Upper lobe of left lung (tissue), 4 donors: ENCODE measurements around the gene VHLL.

ENCODE experiments used
- CTCF ChIP-seq, 6 experiments: fragments of 450-650 bp in 4 of 6; fragments of 200-600 bp in 2 of 6; sonication (generic) in 2 of 6; IDR thresholded peaks; one replicate each; pipeline ENCODE4 v1.5.1; 2016 to 2019; ENCODE audit warnings: antibody characterized with exemption in 6 of 6
- EP300 ChIP-seq, 4 donors: sonication (generic); formaldehyde crosslinking; IDR thresholded peaks; one replicate each; pipeline ENCODE4 v1.5.1; 2017; ENCODE audit warnings: antibody characterized with exemption in 4 of 4, control low read depth in 2 of 4
- POLR2A ChIP-seq, 4 donors: fragments of 450-650 bp; IDR thresholded peaks; one replicate each; pipeline ENCODE4 v1.5.1; 2016 to 2017; ENCODE audit warnings: antibody characterized with exemption in 4 of 4, mild to moderate bottlenecking in 2 of 4
- POLR2AphosphoS5 ChIP-seq, 2 donors: sonication (generic); formaldehyde crosslinking; IDR thresholded peaks; one replicate each; pipeline ENCODE4 v1.5.1; 2017; ENCODE audit warnings: antibody characterized with exemption in 2 of 2

DNA sequence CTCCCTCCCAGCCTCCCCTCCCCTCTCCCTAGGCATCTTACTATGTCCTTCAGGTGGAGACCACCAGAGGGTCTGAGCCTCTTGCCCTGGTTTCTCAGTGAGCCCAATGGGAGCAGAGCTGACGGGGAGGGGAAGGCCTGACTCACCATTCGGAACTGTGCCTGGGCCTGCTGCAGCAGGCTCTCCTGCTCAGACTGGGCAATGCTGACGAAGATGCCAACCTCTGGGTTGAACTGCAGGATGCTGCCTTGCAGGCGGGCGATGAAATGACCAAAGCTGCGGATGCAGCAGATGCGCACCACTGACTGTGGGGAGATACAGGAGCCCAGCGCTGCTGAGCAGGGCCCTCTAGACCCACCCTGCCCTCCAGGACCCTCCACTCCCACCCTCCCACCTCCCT, 40.2 kb downstream of the VHLL start:
- TF ChIP-seq CTCF (IDR thresholded peaks at IDR 0.05) (no peak), POLR2A (IDR thresholded peaks at IDR 0.05) (no peak), POLR2AphosphoS5 (IDR thresholded peaks at IDR 0.05) (no peak), EP300 (IDR thresholded peaks at IDR 0.05) (no peak)
